ENCODE measurements around the gene LSAMP.

DNA sequence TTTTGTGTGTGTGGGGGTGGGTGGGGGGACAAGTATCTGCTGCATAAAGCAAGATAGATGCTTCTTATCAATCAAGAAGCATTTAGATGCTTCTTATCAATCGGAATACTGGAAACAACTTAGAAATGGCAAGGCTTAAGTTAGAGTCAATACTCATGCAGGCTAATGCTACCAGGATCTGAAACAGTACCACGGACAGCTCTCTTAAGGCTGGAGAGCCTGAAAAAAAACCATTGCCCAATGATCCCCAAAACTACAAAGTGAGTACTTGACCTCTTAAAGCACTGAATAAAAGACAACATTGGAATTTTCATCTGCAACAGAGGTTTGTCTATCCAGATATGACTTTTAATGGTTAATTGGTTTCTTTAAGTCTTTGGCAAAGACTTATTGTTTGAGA is 559.7 kb downstream of the LSAMP start:
- TF ChIP-seq, protein P1, sequence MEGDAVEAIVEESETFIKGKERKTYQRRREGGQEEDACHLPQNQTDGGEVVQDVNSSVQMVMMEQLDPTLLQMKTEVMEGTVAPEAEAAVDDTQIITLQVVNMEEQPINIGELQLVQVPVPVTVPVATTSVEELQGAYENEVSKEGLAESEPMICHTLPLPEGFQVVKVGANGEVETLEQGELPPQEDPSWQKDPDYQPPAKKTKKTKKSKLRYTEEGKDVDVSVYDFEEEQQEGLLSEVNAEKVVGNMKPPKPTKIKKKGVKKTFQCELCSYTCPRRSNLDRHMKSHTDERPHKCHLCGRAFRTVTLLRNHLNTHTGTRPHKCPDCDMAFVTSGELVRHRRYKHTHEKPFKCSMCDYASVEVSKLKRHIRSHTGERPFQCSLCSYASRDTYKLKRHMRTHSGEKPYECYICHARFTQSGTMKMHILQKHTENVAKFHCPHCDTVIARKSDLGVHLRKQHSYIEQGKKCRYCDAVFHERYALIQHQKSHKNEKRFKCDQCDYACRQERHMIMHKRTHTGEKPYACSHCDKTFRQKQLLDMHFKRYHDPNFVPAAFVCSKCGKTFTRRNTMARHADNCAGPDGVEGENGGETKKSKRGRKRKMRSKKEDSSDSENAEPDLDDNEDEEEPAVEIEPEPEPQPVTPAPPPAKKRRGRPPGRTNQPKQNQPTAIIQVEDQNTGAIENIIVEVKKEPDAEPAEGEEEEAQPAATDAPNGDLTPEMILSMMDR (IDR thresholded peaks at IDR 0.05) = no peak
- TF ChIP-seq REST (IDR thresholded peaks at IDR 0.05; ENCODE audit: insufficient read depth in 1 of 2, low read depth in 2 of 2, low read length in 1 of 2) (peak; percentile 62 to 75; a peak in 3 of 4 replicates), POLR2AphosphoS5 (IDR thresholded peaks at IDR 0.05; ENCODE audit: low read depth, low read length) (no peak)
